ENCODE results near the gene LANCL2.
"Not testable (repeated sequence)": the region's sequence is repeated elsewhere in the genome, so short reads cannot be mapped to it uniquely, and the experiment has no call there.

The LANCL2 gene

GRCh38 chr7:55438757-55439525 is 73.8 kb downstream of the LANCL2 start:
- no peak for DNase-seq

DNA sequence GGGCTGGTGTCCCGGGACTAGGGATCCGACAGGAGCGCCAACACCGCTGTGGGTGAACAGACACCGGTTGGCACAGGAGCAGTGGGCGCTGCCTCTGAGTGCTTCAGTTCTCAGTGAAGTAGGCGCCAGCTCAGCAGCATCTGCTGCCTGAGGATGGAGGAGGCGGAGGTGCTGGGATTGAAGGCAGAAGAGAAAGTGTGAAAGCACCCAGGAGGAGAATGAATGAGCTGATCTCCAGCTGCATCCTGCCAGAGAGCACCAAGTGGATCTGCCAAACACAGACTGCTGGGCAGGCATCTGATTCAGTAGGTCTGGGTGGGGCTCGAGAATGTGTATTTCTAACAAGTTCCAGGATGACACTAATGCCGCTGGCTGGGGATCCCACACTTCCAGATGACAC is 74.5 kb downstream of the LANCL2 start:
- no peak for DNase-seq

DNA sequence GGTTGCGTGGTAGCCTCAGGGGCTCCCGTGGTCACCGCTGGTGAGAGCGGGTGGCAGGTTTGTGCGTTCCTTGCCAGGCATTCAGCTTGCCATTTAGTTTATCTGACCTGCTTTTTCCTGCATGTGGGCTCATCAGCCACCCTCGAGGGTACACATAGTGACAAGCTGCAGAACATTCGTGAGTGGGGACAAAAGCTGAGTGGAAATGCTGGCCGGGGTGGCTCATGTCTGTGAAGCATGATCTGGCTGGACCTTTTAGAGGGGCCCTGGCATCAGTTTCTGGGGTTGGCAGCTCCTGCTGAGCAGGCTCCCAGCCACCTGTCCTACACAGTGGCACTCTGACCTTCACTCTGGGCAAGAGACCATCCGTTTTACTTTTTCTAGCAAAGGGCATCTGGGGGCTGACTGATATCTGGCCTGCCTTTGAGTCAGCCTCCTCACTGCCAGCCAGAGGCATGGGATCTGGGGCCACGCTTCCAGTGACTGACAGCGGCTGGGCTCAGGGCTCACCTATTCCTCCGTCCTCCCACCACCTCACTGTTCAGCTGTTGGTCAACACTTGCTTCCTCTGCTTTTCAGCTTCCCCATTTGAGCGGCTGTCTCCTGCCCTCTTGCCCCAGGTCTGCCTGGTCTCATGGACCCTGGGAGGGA is 75.0 kb downstream of the LANCL2 start:
- no peak for DNase-seq

GRCh38 chr7:55441002-55441401 is 75.9 kb downstream of the LANCL2 start:
- DNase-seq, result no peak

DNA sequence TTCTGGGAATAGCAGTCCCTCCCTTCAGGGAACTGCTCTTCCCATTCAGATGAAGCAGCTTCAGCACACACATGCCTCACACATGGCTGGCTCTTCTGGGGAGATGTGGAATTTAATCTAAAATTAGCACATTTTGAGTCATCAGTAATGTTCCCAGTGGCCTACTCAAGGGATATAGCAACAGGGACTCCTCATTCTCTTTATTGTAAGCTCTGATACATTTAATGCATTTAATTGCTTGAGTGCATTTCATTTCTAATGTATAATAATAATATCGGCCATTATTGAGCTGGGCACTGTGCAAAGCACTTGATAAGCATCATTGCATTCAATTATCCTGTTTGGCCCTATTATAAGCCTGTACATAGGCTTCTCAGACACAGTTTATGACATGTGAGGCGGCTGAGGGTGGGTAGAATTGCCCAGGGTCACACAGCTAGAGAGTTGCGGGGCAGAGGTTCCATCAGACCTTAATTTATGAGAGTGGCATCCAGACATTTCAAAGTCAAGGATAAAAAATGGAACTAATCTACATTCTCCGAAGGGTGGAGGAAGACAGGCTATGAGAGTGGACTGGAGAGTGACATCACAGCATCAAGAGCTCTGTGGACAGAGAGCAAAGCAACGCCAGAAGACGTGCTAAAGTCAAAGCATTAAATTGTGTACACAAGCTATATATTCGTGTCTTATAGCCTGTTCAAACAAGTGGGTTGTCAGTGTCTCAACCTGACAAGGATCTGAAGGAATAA is 76.8 kb downstream of the LANCL2 start:
- no peak for DNase-seq

DNA sequence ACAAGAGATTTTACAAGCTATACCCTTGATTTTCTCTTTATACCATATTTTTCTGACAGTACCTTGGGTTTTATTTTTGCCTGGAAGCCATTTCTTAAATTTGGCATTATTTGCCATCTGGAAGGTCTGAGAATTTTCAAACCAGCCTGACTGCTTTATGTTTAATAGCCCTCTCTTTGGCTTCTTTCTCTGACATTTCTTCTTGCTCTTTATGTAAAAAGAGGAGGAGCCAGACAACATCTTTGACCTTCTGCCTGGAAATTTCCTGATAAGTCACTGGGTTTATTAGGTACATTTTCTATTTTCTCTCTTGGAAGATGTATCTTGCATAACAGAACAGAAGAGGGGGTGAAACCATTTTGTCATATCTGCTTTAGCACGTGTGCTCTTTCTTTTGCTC is 79.6 kb downstream of the LANCL2 start:
- no peak for DNase-seq

DNA sequence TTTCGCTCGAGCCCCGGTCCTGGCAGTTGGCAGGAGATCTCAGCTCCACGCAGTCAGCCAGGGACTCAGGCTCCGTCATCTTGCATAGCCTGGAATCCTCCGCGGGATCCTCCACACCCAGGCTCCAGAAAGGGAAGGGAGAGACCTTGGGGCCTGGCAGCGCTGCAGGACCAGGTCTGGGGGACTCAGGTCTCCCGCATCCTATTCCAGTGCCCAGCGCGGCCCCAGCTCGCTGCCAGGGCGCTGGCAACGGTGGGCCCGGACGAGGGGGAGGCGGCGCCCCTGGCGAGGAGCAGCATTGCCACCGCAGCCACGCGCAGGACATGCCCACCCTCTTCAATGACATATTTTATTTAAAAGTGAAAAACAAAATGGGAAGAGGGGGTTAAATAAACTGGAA is 83.4 kb downstream of the LANCL2 start:
- no peak for DNase-seq

GRCh38 chr7:55449205-55449991 is 84.3 kb downstream of the LANCL2 start:
- no peak for DNase-seq

- DNase-seq, result no peak
Measured at GRCh38 chr7:55449992-55450535, 84.9 kb downstream of the LANCL2 start.

DNA sequence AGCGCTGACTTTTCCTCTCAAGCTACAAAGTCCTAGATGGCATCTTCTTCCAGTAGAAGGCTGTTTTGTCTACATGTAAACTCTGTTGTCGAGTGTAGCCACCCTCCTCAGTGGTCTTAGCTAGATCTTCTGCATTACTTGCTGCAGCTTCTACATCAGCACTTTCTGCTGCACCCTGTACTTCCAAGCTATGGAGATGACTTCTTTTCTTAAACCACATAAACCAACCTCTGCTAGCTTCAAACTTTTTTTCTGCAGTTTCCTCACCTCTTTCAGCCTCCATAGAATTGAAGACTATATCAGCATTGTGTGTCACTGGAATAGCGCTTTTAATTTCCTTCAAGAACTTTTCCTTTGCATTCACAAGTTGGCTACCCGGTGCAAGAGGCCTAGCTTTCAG is 87.8 kb downstream of the LANCL2 start:
- DNase-seq, result no peak

GRCh38 chr7:55457801-55458200 is 92.7 kb downstream of the LANCL2 start:
- DNase-seq, result no peak

- no peak for DNase-seq
Measured at GRCh38 chr7:55458351-55458750, 93.2 kb downstream of the LANCL2 start.

- no peak for DNase-seq
Measured at GRCh38 chr7:55463686-55464262, 98.6 kb downstream of the LANCL2 start.

DNA sequence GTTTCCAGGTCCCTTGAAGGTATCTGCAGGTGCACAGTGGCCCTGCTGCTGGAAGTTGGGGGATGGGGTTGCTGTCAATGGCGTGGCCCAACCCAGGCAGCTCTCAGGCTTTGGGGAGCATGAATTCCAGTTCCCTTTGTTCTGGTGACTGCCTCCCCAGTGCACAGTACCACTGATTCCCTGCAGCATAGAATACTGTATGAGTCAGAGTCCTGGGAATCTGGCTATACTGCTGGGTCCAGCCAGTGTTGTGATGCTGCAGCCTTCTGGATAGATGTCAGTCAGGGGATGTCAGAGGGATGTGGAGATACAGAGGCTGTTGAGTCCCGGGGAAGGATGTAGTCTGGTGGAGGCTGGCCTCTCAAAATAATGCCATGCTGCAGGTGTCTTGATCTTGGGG is 99.3 kb downstream of the LANCL2 start:
- DNase-seq, result no peak

GRCh38 chr7:55465691-55466090 is 100.6 kb downstream of the LANCL2 start:
- DNase-seq, result no peak

- no peak for DNase-seq
Measured at GRCh38 chr7:55467047-55467593, 102.0 kb downstream of the LANCL2 start.

DNA sequence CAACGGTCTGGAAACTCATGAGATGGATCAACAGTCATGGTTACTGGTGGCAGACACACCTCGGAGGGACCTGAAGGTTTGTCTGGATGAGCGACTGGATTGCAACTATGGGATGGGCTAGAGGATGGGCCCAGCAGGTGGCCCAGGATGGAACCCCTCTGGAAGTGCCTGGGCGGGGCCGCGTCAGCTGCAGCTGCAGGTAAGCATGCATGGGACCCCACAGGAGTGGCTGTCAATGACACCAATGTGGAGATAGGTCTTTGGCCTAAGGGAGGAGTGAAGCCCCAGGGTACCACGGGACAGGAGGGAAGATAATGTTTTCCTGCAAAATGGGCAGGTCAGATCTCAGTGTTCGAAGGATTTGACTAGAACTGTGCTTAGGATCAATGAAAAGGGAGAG is 103.4 kb downstream of the LANCL2 start:
- DNase-seq, result no peak

DNA sequence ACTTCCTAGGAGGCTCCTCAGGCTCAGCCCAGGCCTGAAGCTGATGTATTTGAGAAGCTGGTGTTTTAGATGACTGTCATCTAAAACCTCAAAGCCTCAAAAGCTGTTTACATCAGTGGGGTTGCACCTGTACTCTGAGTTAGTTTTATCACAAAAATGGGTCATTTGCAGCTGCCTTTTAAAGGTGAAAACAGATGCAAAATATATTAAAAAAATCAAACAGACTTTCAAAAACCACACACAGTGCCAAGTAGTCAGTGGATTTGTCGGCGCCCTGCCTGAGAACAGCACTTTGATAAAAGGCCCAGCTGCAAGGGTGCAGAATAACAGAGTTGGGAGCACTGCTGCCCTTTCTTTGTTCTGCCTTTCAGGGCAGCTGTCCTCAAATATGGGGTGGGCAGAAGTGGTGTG is 104.1 kb downstream of the LANCL2 start:
- DNase-seq, result no peak

GRCh38 chr7:55469721-55470120 is 104.6 kb downstream of the LANCL2 start:
- no peak for DNase-seq

DNA sequence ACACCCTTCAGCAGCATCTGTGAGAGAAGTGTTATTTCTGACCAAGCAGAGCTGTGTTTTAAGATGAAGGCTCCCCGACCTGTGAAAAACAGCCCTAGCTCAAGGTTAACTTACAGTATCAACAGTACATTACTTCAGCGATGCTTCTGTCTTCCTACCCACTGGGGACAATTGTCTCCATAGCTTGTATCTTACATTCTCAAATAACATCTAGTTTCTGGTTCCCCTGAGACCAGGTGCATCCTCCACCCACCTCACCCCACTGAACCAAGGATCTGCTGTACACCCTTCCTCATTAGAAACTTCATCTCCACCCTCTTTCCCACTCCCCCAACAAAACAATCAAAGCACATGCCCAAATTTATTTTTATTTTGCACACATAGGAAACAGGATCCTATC is 105.1 kb downstream of the LANCL2 start:
- no peak for DNase-seq

GRCh38 chr7:55471594-55471993 is 106.5 kb downstream of the LANCL2 start:
- not testable (repeated sequence) for DNase-seq

DNA sequence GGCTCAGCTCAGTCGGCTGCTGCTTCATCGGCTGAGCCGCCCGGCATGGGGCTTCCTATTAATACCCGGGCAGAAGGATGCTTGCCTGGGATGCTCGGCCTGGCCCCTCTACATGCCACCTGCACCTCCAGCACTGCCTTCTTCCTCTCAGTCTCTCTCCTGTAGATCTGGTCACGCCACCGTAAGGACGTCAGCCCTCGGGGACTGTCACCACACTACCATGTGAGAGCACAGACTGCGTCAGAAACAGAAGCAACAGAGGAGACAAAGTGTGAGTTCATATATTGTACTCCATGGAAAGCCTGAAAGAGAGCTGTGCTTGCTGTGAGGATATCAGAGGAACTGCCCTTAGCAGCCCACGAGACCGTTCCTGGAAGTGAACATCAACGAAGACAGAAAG is 107.3 kb downstream of the LANCL2 start:
- DNase-seq, result not testable (repeated sequence)
